Measurements from ENCODE around the gene CERS6.
"Not testable (repeated sequence)": the region's sequence is repeated elsewhere in the genome, so short reads cannot be mapped to it uniquely, and the experiment has no call there.

CERS6 gene, protein sequence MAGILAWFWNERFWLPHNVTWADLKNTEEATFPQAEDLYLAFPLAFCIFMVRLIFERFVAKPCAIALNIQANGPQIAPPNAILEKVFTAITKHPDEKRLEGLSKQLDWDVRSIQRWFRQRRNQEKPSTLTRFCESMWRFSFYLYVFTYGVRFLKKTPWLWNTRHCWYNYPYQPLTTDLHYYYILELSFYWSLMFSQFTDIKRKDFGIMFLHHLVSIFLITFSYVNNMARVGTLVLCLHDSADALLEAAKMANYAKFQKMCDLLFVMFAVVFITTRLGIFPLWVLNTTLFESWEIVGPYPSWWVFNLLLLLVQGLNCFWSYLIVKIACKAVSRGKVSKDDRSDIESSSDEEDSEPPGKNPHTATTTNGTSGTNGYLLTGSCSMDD

DNA sequence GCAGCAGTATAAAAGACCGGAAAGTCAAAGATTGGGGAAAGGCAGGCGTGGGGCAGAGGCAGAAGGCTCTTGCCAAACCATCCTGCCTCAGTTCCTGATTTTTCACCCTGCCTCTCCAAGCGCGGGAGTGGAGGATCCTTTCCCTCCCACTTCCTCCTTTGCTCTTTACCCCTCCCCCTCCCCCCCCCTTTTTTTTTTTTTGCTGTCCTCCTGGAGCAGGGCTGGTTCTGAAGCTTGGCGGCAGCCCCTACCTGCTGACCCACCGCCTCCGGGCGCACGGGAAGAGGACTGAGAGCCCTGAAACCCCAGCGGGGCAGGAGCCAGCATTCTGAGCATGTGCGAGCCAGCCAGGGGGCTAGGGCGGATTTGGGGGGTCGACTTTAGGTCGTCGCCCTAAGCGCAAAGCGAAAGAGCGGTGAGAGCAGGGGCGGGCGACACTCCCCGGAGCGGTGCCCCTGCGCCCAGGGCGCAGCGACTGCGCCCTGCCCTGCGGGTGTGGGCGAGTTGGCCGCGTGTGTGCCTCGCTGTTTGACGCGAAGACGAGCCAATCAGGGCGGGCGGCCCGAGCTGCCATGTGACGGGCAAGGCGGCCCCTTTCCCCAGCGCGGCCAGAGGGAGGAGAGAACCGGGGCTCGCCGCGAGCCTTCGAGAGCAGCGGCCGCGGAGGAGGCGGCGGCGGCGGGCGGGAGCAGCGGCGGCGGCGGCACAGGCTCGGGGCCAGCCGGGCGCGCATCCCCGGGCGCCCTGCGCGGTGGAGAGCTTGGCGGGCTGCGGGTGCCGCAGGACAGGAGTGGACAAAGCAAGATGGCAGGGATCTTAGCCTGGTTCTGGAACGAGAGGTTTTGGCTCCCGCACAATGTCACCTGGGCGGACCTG, at the start of gene CERS6:
CERS6 (plus strand) TSS at position 628 of the 876 bp plus-strand sequence; CDS start at position 805, 177 bp downstream.
- peak; percentile 71 for DNase-seq

DNA sequence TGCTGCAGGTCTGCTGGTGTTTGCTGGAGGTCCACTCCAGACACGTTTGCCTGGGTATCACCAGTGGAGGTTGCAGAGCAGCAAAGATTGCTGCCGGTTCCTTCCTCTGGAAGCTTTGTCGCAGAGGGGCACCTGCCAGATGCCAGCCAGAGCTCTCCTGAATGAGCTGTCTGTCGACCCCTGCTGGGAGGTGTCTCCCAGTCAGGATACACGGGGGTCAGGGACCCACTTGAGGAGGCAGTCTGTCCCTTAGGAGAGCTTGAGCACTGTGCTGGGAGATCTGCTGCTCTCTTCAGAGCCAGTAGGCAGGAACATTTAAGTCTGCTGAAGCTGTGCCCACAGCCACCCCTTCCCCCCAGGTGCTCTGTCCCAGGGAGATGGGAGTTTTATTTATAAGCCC, 43.8 kb upstream of the CERS6 start:
- not testable (repeated sequence) for DNase-seq

DNA sequence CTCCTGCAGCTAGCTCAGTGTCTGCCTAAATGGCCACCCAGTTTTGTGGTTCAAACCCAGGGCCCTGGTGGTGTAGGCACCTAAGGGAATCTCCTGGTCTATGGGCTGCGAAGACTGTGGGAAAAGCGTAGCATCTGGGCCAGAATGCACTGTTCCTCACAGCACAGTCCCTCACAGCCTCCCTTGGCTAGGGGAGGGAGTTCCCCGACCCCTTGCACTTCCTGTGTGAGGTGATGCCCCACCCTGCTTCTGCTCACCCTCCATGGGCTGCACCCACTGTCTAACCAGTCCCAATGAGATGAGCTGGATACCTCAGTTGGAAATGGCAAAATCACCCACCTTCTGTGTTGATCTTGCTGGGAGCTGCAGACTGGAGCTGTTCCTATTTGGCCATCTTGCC, 43.0 kb upstream of the CERS6 start:
- not testable (repeated sequence) for DNase-seq

DNA sequence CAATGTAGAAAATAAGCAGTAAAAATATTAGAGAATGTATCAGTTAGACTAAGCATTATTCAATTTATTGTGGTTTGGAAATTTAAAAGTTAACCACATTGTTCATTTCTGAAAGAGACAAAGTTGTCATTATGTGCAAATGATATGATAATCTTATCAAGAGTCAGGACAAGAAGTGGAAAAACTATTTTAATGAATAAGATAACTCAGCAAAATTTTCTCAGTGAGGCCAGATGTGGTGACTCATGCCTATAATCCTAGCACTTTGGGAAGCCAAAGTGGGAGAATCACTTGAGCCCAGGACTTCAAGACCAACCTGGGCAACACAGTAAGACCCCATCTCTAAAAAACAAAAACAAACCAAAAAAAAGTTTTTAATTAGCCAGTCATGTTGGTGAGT, 39.5 kb upstream of the CERS6 start:
- no peak for DNase-seq

DNA sequence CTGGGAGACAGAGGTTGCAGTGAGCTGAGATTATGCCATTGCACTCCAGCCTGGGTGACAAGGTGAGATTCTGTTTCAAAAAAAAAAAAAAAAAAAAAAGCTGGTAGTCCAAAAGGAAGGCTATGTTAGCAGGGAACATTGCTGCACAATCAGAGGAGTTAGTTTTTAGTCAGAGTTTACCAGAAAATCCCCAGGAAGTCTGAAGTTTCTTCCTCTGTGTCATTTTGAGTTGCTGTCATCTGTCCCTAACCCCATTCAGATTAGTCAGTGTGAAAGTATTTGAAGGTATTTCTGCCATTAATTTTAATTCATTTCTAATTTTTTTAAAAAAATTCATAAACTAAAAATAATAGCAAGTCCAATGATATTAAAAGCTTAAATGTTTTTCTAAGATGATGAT, 33.5 kb upstream of the CERS6 start:
- DNase-seq, result no peak

DNA sequence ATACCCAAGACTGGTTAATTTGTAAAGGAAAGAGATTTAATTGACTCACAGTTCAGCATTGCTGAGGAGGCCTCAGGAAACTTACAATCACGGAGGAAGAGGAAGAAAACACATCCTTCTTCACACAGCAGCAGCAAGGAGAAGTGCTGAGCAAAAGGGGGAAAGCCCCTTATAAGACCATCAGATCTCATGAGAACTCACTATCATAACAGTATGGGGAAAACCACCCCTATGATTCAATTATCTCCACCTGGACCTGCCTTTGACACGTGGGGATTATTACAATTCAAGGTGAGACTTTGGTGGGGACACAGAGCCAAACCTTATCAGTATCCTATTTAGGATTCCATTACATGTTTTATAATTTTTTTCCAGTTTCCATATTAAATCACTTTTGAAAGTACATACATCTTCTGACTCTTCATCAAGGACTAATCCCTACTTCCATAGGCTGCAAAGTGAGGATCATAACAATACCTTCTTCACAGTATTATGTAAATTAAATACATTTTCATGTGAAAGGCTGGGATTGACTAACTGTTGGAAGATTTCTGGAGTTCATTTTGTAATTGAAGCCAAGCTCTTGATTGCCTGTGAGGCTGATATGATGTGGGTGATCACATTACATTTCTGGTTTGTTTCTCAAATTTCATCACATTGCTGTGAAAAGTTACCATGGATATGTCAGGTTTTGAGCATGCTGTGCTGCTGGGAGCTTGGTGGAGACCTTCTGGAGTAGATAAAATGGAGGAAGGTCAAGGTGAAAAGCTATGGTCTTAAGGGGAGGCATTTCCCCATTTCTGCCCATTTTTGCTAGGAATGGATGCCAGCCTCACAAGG, 31.7 kb upstream of the CERS6 start:
- DNase-seq, result no peak

DNA sequence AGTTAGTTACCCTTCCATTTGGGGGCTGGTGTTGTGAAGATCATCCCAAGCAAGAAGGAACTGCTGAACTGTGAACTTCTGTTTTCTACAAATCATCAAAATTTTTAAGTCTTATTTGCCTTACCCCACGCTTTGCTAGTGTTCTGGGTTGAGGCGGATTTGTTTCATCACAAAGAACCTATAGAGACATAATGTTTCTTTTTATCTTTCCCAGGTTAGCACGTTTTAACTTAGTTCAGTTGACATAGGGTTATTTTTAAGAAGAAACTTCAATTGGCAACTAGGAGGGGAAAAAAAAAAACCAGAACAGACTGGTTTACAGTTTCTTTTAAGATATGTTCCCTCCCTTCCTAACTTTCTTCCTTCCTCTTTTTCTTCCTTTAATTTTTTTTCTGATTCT, 31.1 kb upstream of the CERS6 start:
- DNase-seq, result no peak

DNA sequence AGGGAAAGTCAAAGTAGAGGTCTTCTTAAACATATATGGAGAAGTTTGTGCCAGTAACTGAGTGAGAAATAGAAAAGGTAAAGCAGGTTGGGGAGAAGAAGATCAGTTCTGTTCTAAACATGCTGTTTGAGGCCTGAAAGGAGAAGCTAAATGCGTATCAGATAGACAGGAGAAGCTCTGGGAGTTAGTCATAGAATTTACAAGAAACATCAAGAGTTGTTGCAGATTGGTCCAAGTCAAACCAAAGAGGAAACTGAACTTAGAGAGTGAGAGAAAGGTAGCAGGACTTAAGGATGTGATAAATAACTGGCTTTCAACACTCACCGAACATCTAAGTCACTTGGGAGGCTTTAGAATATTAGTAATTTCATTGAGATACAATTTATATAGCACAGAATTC, 29.2 kb upstream of the CERS6 start:
- DNase-seq, result no peak

DNA sequence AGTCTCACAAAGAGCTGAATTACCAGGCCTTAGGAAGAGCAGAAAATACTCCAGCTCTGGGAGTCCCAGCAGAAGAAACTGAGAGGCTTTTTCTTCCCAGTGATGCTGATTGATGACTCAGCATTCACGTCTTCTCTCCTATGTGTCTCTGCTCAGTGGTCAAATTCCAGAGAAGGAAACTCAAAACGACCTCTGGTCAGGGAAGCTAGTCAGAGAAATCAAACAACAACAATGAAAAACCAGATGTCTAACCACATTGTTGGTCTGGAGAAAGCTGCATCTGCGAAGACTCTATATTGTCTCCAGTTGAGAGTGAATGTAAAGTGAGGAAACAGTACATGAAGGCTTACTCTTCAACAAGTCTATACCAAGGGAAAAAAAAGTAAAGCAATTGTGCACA, 28.6 kb upstream of the CERS6 start:
- DNase-seq, result no peak

DNA sequence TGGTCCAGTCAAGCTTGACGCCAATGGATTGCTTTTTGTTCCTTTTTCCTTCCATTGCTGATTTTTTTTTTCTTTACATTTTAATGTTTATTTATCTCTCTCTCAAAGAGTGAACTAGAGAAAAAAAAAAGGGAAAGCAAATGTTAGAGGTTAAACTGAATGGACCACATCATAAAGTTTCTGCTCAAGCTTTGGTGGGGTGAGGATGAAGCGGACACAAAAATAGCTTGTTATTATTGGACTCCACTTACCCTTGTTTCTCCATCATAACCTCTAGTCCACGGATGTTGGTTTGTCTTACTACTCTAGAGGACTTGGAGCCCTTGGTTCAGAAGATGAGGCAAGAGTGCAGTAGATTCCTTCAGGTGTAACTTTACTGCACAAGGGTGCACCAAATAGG, 27.6 kb upstream of the CERS6 start:
- no peak for DNase-seq

DNA sequence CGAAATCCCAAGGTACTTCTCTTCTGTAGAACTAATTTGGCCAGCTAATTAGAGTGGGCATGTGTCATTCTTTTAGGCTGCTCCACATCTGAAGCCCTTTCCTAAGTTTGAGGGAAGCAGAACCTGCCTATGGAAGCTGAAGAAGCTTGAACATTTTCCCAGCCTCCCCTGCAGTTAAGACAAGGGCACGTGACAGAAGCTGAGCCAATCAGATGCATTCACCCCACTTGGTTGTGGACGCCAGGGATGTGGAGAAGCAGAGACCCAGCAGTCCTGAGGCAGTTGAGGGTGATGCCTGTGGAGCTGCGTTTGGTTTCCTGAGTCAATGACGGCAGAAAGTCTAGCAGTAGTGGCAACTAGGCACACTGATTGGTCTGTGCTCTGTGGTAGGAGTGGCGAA, 26.1 kb upstream of the CERS6 start:
- no peak for DNase-seq

DNA sequence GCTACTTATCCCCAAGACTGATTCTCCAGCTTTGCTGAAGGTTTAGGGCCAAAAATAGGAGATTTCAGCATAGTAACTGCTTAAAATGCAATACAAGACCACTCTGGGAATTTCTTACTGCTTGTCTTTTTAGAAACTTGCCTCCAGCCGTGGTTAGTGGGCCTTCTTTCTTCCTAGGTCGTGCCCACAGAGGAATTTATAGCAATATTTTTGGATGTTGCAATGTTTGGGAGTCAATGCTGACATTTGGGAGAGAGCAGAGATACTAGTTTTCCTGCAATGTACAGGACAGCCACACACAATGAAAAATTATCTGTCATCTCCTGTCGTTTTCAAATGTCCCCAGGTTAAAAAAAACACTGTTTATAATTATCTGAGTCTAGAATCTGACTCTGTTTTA, 25.6 kb upstream of the CERS6 start:
- DNase-seq, result no peak

DNA sequence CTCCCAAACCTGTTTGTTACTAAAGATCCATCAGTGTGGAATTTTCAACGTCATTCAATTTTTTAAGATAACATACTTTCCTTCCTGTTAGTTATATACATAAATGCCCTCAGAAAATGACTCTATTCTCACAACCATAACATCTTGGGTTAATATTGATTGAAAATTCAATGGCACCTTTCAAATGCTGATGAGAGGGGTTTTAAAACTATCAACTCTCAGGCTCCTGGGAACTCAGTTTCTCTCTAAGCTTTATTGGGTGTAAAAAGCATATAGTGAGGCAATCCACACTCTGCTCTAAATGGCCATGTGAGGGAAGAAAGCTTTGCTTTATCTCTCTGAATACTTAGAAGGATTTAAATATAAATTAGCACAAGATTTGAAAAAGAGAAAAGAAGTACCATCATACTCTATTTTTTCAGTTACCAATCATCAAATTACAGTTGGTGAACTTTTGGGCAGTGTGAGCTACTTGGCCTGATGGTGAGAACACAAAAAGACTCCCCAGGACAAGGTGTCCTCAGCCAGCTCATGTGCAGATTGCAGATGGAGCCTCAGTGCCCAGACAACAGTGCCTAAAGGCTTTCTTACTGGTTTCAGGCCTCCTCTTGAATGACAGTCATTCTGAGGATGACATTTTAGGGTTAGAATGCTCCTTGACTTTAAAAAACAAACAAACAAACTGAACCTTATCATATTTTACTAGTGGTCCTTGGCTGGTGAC, 24.6 kb upstream of the CERS6 start:
- DNase-seq, result no peak

DNA sequence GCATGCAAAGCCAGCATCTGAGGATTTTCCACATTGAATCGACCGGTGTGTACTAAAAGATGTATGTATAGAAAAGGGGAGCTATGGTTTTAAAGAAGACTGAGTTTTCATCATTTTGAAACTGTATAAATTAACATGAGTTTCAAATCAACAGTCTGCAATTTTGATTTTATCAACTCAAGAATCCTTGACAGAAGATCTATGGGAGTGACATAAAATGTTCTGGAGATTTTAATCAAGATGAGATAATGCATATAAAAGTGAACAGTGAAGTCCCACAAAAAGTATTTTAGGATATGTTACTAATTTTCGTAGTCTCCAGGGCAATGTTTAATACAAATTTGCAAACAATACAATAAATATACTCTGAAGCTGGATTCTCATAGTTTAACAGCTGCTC, 24.0 kb upstream of the CERS6 start:
- no peak for DNase-seq

DNA sequence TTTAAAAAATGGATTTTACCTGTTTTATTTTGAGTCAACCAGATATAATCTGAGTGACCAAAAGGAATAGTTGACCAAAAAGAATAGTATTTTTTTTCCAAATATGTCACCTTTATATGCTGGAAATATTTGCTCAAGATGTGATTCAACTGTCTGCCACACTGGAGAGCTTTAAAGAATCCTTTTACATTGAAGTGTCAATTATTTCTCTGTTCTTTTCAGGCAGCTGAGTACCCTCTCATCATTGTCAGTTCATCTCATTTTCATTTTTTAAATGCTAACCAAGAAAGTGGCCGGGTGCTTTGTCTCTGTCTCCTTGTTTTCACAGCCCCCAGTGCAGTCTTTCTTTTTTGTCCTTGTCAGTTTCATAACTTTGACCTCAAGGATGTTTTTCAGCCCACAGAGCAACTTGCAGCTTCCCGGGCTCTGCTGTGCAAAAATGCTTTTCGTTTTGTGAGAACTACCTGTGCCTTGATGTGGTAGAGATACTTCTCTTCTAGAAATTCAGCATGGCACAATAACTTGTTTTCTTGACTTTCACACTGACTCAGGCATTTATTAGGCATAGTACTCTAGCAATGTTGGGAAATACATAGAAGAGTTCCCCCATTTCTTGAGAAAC, 23.4 kb upstream of the CERS6 start:
- no peak for DNase-seq

DNA sequence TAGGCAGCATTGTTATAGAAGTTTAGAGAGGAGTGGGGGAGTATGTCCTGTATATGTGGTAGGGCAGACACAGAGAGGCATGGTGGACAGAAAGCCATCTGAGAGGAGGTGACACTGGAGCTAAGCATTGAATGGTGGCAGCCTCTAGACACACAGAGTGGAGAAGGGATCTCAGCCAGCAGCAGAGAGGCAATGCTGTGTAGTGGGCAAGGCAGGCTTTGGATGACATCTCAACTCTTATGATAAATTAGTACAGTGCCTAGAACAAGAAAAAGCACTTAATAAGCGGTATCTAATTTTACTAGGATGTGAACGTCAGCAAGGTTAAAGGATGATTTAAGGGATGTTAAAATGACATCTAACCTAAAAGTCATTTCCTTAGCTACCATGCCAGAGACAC, 22.5 kb upstream of the CERS6 start:
- no peak for DNase-seq

DNA sequence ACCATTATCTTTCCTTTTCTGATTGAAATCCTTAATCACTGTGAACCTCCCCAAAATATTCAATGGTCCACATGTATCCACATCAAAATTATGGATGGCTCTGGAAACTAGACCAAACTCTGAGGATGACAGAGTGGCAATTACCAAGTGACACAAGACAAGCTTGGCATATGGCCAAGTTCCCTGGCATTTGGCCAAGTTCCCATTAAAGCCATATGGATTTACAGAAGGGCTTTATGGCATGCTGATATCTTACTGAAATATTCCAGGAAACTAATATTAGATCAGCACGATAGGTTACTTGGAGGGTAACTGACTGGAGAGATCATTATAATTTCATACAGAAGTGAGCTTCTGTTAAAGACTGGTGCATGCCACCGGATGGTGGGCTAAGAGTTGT, 21.9 kb upstream of the CERS6 start:
- no peak for DNase-seq

DNA sequence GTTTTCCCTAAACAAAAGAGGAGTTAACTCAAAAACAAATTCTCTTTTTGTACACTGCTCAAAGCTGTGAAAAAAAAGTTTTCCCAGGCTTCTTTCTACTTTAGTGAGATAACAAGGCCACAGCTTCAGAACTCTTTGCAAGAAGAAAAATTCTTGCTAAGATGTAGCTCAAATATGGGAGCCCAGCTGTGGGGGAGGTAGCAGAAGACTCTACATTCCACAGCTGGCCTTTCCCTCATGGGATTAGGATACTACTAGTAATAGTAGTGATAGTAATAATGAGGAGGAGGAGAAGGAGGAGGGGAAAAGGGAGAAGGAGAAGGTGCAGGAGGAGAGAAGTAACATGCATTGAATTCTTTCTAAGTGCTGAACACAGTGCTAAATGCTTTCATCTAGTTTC, 19.2 kb upstream of the CERS6 start:
- DNase-seq, result no peak

DNA sequence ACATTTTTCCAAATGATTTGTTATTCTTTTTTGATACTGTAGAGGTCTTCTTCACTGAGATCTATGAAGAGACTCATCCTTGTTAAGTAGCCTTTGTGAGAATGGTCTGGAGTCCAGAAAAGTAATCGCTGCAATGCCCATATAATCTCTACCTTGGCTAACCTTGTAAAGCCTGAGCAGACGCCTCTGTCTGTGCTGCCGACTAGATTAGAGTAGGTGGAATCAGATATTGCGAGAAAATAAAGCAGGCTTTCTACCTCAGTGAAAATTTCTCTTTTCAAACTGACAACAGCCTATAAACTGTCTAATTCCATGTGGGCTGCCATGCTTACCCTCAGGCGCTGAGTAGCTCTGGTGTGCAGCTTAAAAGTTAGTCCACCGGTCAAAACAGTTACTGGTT, 17.5 kb upstream of the CERS6 start:
- no peak for DNase-seq

DNA sequence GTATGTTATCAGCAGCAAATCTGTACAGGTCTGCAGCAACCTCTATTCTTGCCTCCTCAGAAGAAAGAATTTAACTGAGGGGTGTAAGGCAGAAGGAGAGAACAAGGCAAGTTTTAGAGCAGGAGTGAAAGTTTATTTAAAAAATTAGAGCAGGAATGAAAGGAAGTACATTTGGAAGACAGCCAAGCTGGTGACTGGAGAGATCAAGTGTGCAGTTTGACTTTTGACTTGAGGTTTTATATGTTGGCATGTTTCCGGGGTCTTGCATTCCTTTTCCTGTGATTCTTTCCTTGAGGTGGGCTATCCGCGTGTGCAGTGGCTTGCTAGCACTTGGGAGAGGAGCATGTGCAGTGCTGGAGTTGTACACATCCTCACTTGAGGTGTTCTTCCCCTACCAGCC, 16.5 kb upstream of the CERS6 start:
- no peak for DNase-seq

DNA sequence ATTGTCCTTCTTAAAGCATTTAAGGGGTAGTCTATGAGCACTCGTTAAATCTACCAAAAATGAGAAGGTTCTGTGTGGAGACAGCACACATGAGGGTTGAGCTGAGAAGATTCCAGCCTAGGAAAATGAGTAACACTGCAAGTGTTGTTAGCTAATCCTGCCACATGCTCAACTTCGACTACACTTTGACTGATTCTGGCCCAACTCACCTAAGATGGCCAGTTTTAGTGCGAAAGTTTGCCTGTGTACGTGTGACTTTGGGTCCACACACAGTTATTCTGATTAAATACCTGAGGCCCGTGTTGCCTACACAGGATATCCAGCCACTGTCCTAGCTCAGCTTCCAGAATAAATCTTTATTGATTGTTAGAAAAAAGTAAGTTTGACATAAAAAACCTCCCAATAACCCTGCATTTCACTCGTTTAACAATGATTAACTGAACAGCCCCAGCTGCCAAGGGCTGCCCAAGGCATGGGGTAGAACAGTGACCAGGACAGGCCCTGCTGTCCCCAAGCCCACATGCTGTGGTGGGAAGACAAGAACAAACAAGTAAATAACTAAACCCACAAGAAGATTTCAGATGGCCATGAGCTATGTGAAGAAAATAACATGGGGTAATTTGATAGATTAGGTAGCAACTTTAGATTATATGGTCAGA, 14.7 kb upstream of the CERS6 start:
- DNase-seq, result no peak

DNA sequence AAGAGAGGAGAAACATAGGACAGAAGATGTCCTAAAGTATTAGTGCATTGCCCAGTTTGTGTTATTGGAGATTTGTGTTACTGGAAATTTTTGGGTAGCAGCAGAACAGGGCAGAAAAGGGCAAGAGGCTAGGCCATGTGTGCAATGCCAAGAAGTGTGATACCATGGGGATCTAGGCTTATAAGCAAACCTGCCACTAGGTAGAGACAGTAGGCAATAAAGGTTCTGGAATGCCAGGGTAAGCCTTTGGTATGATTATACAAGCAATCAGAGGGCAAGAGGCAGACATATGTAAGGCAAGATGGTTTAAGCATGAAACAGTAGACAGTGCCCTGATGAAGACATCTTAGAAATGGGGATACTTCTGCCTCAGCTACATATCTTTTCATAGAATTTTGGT, 12.3 kb upstream of the CERS6 start:
- DNase-seq, result no peak
